GM21737 (cell line): ENCODE results near the gene FTCD.

Experiments
- ATAC-seq: cut with Tn5 transposase; IDR thresholded peaks from one replicate; pipeline ENCODE4 v1.9.1; 2021; ENCODE audit warnings: mild to moderate bottlenecking, moderate library complexity; ENCODE audit not compliant: unreplicated experiment

Gene FTCD

DNA sequence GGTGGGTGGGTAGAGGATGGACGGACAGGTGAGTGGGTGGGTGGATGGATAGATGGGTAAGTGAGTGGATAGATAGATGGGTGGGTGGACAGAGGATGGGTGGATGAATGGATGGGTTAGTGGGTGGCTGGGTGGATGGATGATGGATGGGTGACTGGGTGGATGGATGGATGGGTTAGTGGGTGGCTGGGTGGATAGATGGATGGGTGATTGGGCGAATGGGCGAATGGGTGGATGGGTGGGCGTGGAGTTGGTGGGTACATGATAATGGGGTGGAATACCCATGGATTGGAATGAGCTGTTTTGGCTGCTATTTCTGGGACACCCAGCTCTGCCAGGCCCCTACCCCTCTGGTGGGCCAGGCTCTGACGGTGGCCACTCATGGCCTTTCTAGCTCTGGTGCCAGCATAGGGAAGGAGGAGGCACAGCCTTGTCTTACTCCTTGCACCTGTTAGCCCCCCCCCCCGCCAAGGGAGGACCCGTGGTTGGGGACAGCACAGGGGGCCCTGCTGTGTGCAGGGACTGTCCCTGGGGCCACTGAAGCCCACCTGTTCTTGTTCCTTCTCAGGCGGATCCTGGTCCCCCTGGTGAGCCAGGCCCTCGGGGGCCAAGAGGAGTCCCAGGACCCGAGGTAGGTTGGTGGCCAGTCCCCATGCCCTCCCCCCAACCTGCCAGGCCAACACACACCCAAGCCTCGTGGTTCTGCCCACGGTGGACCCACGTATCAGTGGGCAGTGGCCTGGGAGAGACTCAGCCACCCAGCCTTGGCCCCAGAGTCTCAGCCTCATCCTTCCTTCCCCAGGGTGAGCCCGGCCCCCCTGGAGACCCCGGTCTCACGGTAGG lies 31.1 kb downstream of the FTCD start:
- no peak for ATAC-seq

- no peak for ATAC-seq
Observed at GRCh38 chr21:46122758-46123683, 32.4 kb downstream of the FTCD start.

DNA sequence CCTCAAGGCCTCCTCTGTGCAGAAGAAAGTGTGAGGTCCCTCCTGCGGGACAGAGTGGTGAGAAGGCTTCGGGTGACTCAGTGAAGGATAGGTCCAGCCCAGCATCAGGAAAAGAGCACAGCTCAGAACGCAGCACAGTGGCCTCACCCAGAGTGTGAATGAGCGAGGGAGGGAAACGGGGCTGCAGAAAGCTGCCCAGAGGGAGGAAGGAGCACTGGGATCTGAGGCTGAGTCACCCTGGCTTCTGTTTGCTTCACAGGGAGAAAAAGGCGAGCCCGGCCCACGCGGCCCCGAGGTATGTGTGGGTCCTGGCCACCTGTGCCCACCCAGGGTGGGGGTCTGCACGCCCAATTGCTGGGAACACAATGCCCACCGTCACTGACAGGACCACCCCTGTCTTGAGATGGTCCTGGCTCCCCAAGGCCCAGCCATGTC lies 33.1 kb downstream of the FTCD start:
- no peak for ATAC-seq

- ATAC-seq, result no peak
Observed at GRCh38 chr21:46121286-46122221, 33.8 kb downstream of the FTCD start.

DNA sequence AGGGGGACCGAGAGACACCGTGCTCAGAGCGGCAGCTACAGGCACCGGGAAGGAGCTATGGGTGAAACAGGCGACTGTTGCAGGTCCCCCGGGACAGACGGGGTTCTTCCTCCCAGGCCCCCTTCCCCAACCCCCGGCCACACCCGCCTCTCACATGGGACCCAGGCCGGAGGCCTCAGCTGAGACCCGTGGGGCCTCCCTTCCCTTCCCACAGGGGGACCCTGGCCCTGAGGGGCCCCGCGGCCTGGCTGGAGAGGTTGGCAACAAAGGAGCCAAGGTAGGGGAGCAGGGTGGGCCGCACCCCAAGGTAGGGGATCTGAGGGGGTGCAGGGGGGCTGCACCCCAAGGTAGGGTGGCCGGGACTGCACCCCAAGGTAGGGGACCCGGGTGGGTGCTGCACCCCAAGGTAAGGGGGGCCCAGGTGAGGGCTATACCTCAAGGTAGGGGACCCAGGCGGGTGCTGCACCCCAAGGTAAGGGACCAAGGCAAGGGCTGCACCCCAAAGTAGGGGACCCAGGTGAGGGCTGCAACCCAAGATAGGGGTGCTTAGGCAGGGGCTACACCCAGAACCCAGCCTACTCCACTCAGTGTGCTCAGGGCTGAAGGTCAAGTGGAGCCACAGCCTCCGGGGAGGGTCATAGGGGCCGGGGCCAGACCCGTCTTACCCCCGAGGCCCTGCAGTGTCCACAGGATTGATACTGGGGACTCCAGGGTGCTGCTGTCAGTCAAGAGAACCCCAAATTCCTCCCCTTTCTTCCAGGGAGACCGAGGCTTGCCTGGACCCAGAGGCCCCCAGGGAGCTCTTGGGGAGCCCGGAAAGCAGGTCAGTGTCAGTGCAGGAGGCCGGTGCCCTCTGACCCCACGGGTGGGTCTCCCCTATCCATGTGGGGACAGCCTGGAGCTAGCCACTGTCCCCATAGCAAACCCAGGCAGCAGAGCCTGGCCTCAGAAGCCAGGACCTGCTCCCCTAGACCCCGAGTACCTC lies 34.8 kb downstream of the FTCD start:
- no peak for ATAC-seq

DNA sequence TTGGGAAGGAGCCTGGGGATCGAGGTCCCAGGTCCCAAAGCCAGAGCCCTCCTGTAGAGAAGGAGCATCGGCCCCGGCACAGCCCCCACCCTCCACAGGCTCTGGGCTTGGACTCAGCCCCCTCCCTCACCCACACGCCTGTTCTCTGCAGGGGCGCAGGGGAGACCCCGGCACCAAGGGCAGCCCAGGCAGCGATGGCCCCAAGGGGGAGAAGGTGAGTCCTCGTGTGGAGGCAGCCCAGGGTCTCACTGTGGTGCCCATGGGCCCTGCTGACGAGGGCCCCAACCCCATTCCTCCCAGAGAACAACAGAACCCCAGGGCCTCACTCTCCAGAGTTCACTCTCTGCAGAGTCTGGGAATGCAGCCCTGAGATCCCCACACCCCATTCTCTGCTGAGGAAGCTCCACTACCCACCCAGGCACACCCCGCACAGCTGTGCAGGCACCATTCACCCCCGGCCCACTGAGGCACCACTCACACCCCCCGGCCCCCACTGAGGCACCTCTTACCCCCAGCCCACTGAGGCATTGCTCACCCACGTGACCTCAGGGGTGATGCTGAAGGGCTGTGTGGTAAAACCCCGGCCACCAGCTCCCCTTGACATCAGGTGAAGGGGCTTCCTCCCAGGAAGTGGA lies 35.6 kb downstream of the FTCD start:
- ATAC-seq, result no peak

DNA sequence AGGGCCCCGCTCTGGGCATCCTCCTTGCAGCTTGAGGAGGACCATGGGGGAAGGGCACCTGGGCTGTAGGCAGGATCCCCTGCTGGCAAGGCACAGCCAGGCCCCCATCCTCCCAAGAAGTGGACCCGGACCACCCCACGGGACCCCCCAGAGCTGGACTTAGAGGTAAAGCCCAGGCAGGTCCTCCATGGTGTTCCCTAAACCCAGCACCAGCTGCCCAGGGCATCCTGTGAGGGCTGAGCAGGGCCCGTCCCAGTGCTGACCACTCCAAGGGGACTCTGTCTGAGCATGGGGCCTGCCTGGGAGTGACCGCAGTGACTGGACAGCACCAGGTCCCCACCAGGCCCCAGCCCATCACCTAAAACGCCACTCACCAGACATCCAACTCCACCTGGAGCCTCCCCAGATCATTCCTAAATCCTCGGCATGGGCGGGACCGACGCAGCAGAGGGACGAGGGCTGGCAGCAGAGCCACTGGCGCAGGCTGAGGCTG lies 36.2 kb downstream of the FTCD start:
- no peak for ATAC-seq

- no peak for ATAC-seq
Observed at GRCh38 chr21:46118316-46119143, 36.8 kb downstream of the FTCD start.

- no peak for ATAC-seq
Observed at GRCh38 chr21:46117586-46118315, 37.6 kb downstream of the FTCD start.

GRCh38 chr21:46116776-46117585 lies 38.4 kb downstream of the FTCD start:
- no peak for ATAC-seq

DNA sequence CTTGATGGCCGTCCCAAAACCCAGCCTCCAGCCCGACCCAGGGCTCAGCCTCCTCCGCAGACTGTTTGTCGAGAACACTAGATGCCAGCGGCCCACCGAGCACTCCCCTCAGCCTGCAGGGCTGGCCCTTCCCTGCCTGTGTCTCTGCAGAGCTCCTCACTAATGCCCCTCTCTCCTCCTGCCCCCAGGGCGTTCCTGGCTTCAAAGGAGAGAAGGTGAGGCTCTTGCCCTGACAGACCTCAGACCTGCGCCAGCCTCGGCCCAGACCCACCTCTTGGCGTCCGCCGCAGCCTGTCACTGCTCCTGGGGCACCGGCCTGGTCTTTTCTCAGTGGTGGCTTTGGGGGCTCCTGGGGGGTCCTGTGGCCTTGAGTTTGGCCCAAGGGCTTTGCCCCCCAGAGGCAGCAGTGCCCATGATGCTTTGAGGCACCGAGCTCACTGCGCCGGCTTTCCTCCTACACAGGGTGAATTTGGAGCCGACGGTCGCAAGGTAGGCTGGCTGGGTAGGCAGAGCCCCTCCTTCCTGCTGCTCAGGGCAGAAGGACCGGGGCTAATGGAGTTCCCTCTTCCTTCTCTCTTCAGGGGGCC lies 39.1 kb downstream of the FTCD start:
- ATAC-seq, result no peak

GRCh38 chr21:46115441-46116188 lies 39.8 kb downstream of the FTCD start:
- no peak for ATAC-seq

DNA sequence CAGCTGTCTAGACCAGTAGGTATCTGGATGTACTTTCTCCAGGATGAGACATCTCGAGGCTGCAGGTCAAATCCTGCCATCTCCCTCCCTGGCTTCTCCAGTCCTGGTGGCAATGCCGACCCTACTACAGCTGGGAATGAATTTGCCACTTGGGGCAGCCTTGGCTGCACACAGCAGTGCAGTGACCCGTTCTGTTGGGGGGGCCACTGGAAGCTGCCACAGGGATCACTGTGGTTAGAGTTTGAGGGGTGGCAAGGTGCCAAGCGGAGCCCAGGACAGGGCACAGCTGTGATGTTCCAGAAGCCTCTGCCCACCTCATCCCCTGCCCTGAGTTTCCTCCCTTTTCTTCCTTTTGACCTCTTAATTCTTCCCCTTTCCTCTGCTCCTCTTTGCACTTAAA lies 40.4 kb downstream of the FTCD start:
- no peak for ATAC-seq

DNA sequence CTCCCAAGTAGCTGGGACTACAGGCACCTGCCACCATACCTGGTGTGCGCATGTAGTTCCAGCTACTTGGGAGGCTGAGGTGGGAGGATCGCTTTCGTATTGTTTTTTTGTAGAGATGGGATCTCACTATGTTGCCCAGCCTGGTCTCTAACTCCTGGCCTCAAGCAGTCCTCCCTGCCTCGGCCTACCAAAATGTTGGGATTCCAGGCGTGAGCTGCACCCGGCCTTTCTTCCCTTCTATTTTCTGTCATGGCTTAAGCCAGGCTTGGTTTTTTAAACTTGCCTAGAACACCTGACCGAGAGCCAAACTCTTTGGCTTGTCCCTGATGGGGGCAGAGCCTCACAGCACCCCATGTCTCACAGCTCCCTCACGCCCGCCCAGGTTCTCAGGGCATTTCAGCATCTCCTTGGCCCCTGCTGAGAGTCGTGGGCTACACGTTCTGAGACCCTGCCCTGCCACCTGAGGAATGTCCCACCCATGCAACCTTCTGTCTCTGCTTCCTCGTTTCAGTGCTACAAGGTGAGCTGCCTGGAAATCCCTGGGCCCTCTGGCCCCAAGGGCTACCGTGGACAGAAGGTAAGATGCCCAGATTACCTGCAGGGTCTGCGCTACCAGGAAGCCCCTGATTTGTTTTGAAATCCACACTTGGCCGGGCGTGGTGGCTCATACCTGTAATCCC lies 41.7 kb downstream of the FTCD start:
- no peak for ATAC-seq

GRCh38 chr21:46112725-46113215 lies 42.6 kb downstream of the FTCD start:
- ATAC-seq, result no peak
